Measurements from ENCODE around the gene ERI3.

DNA sequence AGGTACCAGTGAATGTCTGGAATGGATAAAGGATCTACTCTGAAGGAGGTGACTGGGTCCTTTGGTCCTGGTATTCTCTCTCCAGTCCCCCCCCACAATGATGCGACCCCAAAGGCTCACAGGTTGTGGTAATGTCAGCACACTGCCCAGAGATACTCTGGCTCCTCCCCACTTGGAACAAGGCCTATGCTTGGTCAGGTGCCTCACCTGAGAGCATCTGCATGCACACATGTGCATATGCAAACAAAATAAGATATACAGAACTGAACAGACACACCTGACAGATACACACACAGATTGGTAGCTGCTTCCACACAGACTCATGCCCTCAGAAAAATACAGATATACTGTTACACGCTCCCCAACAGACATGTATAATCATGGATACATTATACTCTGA, 108.3 kb downstream of the ERI3 start:
- TF ChIP-seq CTCF (IDR thresholded peaks at IDR 0.05; ENCODE audit: poor library complexity, severe bottlenecking) (no peak), SMC3 (conservative IDR thresholded peaks at IDR 0.05; ENCODE audit: poor library complexity) (no peak), POLR2AphosphoS5 (IDR thresholded peaks at IDR 0.05) (no peak), EP300 (conservative IDR thresholded peaks at IDR 0.05; ENCODE audit: poor library complexity, severe bottlenecking) (no peak), MXI1 (conservative IDR thresholded peaks at IDR 0.05; ENCODE audit: poor library complexity, severe bottlenecking) (no peak), EZH2 (IDR thresholded peaks at IDR 0.05; ENCODE audit: borderline replicate concordance, insufficient read depth, low read length, poor library complexity, severe bottlenecking) (no peak)
- TF ChIP-seq, protein P1, sequence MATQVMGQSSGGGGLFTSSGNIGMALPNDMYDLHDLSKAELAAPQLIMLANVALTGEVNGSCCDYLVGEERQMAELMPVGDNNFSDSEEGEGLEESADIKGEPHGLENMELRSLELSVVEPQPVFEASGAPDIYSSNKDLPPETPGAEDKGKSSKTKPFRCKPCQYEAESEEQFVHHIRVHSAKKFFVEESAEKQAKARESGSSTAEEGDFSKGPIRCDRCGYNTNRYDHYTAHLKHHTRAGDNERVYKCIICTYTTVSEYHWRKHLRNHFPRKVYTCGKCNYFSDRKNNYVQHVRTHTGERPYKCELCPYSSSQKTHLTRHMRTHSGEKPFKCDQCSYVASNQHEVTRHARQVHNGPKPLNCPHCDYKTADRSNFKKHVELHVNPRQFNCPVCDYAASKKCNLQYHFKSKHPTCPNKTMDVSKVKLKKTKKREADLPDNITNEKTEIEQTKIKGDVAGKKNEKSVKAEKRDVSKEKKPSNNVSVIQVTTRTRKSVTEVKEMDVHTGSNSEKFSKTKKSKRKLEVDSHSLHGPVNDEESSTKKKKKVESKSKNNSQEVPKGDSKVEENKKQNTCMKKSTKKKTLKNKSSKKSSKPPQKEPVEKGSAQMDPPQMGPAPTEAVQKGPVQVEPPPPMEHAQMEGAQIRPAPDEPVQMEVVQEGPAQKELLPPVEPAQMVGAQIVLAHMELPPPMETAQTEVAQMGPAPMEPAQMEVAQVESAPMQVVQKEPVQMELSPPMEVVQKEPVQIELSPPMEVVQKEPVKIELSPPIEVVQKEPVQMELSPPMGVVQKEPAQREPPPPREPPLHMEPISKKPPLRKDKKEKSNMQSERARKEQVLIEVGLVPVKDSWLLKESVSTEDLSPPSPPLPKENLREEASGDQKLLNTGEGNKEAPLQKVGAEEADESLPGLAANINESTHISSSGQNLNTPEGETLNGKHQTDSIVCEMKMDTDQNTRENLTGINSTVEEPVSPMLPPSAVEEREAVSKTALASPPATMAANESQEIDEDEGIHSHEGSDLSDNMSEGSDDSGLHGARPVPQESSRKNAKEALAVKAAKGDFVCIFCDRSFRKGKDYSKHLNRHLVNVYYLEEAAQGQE (IDR thresholded peaks at IDR 0.05; ENCODE audit: borderline replicate concordance), result no peak
